GM12865 (cell line): ENCODE results near the gene BLVRA.

Experiments
- DNase-seq: peaks from one replicate; pipeline ENCODE4 v3.0.0; 2010; ENCODE audit warnings: low read depth
- H3K4me3 ChIP-seq: 2 replicates; pipeline ENCODE4 v1.5.1; 2011; ENCODE audit warnings: mild to moderate bottlenecking, low read depth, low read length, control low read depth
- CTCF ChIP-seq: IDR thresholded peaks from 2 replicates; pipeline ENCODE4 v1.5.1; 2011; ENCODE audit warnings: low read length, control low read depth, low read depth, inconsistent platforms; ENCODE audit not compliant: insufficient read depth; ENCODE audit errors: missing control alignments

The BLVRA gene

GRCh38 chr7:43758822-43759683, 573 bp downstream of the BLVRA start:
- DNase-seq, result peak; percentile 62
- no peak for TF ChIP-seq CTCF
- peak overlapping the region; percentile 52 for H3K4me3 ChIP-seq

GRCh38 chr7:43760861-43761260, 2.4 kb downstream of the BLVRA start:
- TF ChIP-seq CTCF, result no peak
- no peak for DNase-seq
- no peak overlapping the region for H3K4me3 ChIP-seq

GRCh38 chr7:43761382-43761781, 2.9 kb downstream of the BLVRA start:
- no peak overlapping the region for H3K4me3 ChIP-seq
- no peak for TF ChIP-seq CTCF
- DNase-seq, result no peak

- no peak overlapping the region for H3K4me3 ChIP-seq
- DNase-seq, result no peak
Measured at GRCh38 chr7:43761938-43762692, 3.6 kb downstream of the BLVRA start.

GRCh38 chr7:43763183-43763582, 4.7 kb downstream of the BLVRA start:
- H3K4me3 ChIP-seq, result no peak overlapping the region
- no peak for DNase-seq
- TF ChIP-seq CTCF, result no peak

More at GRCh38 chr7:43761938-43762692, 3.6 kb downstream of the BLVRA start:
- TF ChIP-seq CTCF, result no peak

GRCh38 chr7:43764039-43764761, 5.7 kb downstream of the BLVRA start:
- TF ChIP-seq CTCF, result no peak
- DNase-seq, result peak; percentile 70
- peak overlapping the region; percentile 30 for H3K4me3 ChIP-seq
